ENCODE measurements around the gene GALP.
"Not testable (repeated sequence)": the region's sequence is repeated elsewhere in the genome, so short reads cannot be mapped to it uniquely, and the experiment has no call there.

GALP gene

GRCh38 chr19:56193981-56194640 is 18.3 kb downstream of the GALP start:
- DNase-seq: no peak

- DNase-seq: not testable (repeated sequence)
Measured at GRCh38 chr19:56197646-56198045, 21.8 kb downstream of the GALP start, which contains the start of gene ZSCAN5B. Gene ZSCAN5B (minus strand): TSS chr19:56197783. CDS start chr19:56193052, 4,731 bp downstream.

GRCh38 chr19:56199687-56200086 is 23.9 kb downstream of the GALP start:
- no peak for DNase-seq

- DNase-seq: no peak
Measured at GRCh38 chr19:56201973-56202372, 26.2 kb downstream of the GALP start, which contains the start of gene ZSCAN5C. Gene ZSCAN5C (plus strand): TSS chr19:56202273. CDS start chr19:56205914, 3,641 bp downstream.

GRCh38 chr19:56207581-56207980 is 31.8 kb downstream of the GALP start:
- not testable (repeated sequence) for DNase-seq

GRCh38 chr19:56209091-56209490 is 33.3 kb downstream of the GALP start:
- no peak for DNase-seq

GRCh38 chr19:56210036-56210435 is 34.2 kb downstream of the GALP start:
- DNase-seq: not testable (repeated sequence)

- DNase-seq: no peak
Measured at GRCh38 chr19:56211718-56212117, 35.9 kb downstream of the GALP start.

- DNase-seq: no peak
Measured at GRCh38 chr19:56217039-56217949, 41.5 kb downstream of the GALP start.

- no peak for DNase-seq
Measured at GRCh38 chr19:56218961-56219360, 43.2 kb downstream of the GALP start.

GRCh38 chr19:56221442-56221841 is 45.6 kb downstream of the GALP start:
- not testable (repeated sequence) for DNase-seq

GRCh38 chr19:56221851-56222250 is 46.0 kb downstream of the GALP start:
- DNase-seq: no peak

- no peak for DNase-seq
Measured at GRCh38 chr19:56222901-56223300, 47.1 kb downstream of the GALP start.

- DNase-seq: no peak
Measured at GRCh38 chr19:56223481-56223880, 47.7 kb downstream of the GALP start.
